Measurements from ENCODE around the gene HAUS8. TPM values are rescaled to one million over a fixed set of nuclear protein-coding genes. Genes with fewer than 3 reads are reported as not detected.

The HAUS8 gene
- total and polyA plus RNA-seq, 2 of the 13 experiments (the other 11 are each of a cell fraction or from before 2014, with no cell fraction given), result 7.8 to 17.5 TPM

DNA sequence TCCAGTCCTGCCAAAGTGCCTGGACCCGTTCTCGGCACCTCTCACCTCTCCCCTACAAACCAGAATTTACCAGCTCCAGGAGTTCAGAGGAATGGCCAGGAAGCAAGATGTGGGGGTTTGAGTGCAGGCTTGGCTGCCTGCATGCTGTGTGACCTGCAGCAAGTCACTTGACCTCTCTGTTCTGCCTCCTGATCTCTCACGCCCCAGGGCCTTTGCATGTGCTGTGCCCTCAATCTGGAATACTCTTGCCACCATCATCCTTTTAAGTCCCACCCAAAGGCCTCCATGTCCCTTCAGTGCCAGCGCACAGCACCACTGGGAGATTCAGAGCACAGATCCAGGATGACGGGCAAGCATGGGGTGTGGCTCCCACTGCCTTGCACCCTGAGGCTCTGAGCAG lies 43.7 kb upstream of the HAUS8 start (continued):
- peak; percentile 80; the same call in 1 of the 2 replicates for TF ChIP-seq ZMYM3 (CRISPR knock-in tag; IDR thresholded peaks at IDR 0.05)
- TF ChIP-seq, protein P1, sequence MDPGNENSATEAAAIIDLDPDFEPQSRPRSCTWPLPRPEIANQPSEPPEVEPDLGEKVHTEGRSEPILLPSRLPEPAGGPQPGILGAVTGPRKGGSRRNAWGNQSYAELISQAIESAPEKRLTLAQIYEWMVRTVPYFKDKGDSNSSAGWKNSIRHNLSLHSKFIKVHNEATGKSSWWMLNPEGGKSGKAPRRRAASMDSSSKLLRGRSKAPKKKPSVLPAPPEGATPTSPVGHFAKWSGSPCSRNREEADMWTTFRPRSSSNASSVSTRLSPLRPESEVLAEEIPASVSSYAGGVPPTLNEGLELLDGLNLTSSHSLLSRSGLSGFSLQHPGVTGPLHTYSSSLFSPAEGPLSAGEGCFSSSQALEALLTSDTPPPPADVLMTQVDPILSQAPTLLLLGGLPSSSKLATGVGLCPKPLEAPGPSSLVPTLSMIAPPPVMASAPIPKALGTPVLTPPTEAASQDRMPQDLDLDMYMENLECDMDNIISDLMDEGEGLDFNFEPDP (CRISPR knock-in tag; conservative IDR thresholded peaks at IDR 0.05), result no peak
- TF ChIP-seq SETDB1 (CRISPR knock-in tag; IDR thresholded peaks at IDR 0.05; ENCODE audit: borderline replicate concordance), result no peak
- TF ChIP-seq ZKSCAN5 (CRISPR knock-in tag; IDR thresholded peaks at IDR 0.05), result no peak
- no peak for TF ChIP-seq KMT2A (CRISPR knock-in tag; IDR thresholded peaks at IDR 0.05)

GRCh38 chr19:17116996-17117702 lies 41.9 kb upstream of the HAUS8 start:
- H2AFZ ChIP-seq (ENCODE audit: low read length), result no peak overlapping the region
- WGBS (ENCODE audit: low lambda C conversion rate), result 99% methylated on average over 8 of the region's 14 CpGs
- CTCF ChIA-PET (ENCODE audit: low intra/inter-chr PET ratio, low total read pairs), result no interaction called here
- intact Hi-C loops (cut with micrococcal nuclease; ENCODE audit: unreplicated experiment), result no loop called here
- no peaks in the 10 kb centered on the region for H3K9me3 ChIP-seq (ENCODE audit: low read length)
- POLR2A ChIA-PET, result no interaction called here
- H3K9ac ChIP-seq (ENCODE audit: insufficient read depth, low read depth, low read length), result no peak overlapping the region
- H3K27me3 ChIP-seq (ENCODE audit: control insufficient read depth in 1 of 2, insufficient read depth in 2 of 2, low read length in 2 of 2), result no peaks in the 10 kb centered on the region
- no peaks in the 10 kb centered on the region for H3K79me2 ChIP-seq (ENCODE audit: insufficient read depth, low read length)
- H3K4me2 ChIP-seq (ENCODE audit: low read depth, low read length), result no peak overlapping the region
- in situ Hi-C loops (cut with HindIII; ENCODE audit: extremely low pct_ligation_motif_present, low pct_unique_long_range_greater_than_20kb), result no loop called here
- no peak for FAIRE-seq
- no peak overlapping the region for H3K4me3 ChIP-seq (replicated peaks in 1 of 3; ENCODE audit: insufficient read depth in 1 of 3, low read depth in 2 of 3, low read length in 3 of 3)
- BruUV-seq (replicated peaks), result no TSS peak
- no peak for DNase-seq (ENCODE audit: low spot score)
- H3K36me3 ChIP-seq (replicated peaks in 1 of 2; ENCODE audit: control insufficient read depth in 1 of 2, insufficient read depth in 2 of 2, low read length in 2 of 2), result peaks cover 2 to 3% of the 10 kb centered on the region in 2 experiments; a peak in 4 of 5 replicates
- no peak for ATAC-seq
- H3K27ac ChIP-seq (ENCODE audit: extremely low read length, insufficient read depth, low read length), result no peak overlapping the region
- TF ChIP-seq REXO4 (CRISPR knock-in tag; IDR thresholded peaks at IDR 0.05; ENCODE audit: borderline replicate concordance), result no peak
- no peaks in the 10 kb centered on the region for H4K20me1 ChIP-seq (ENCODE audit: insufficient read depth, low read length)
- peaks cover 9% of the 10 kb centered on the region; the same call in 1 of the 2 replicates for H3K4me1 ChIP-seq (ENCODE audit: insufficient read depth, low read length)

Measured in HepG2 (cell line).